Astrocyte (in vitro differentiated cells and primary cell): ENCODE results near the gene LRP1B. TPM values are rescaled to one million over a fixed set of nuclear protein-coding genes. Genes with fewer than 3 reads are reported as not detected.

Source experiments
- DNase-seq: peaks from one replicate; pipeline ENCODE4 v3.0.0-alpha.2; 2010; ENCODE audit warnings: low read depth
- FAIRE-seq: peaks from 2 replicates; lab custom pipeline; 2011; peaks lifted over from hg19 to GRCh38; lab: Jason Lieb, UNC
- H2AFZ ChIP-seq: 2 replicates; pipeline ENCODE4 v1.6.0; 2012; ENCODE audit warnings: low read depth, low read length, inconsistent platforms
- H3K27ac ChIP-seq: 2 replicates; pipeline ENCODE4 v1.5.1; 2011; ENCODE audit warnings: low read depth, low read length, inconsistent platforms
- H3K27me3 ChIP-seq: 2 replicates; pipeline ENCODE4 v1.6.0; 2011; ENCODE audit warnings: low read length, inconsistent platforms; ENCODE audit not compliant: insufficient read depth
- H3K36me3 ChIP-seq: 2 replicates; pipeline ENCODE4 v1.5.1; 2011; ENCODE audit warnings: low read length, inconsistent platforms; ENCODE audit not compliant: insufficient read depth
- H3K4me1 ChIP-seq: 2 replicates; pipeline ENCODE4 v1.5.1; 2011; ENCODE audit warnings: low read length, inconsistent platforms; ENCODE audit not compliant: insufficient read depth
- H3K4me2 ChIP-seq: 2 replicates; pipeline ENCODE4 v1.6.0; 2012; ENCODE audit warnings: low read length, inconsistent platforms
- H3K4me3 ChIP-seq: 2 replicates; pipeline ENCODE4 v1.5.1; 2011; ENCODE audit warnings: low read depth, mild to moderate bottlenecking, low read length, inconsistent platforms; ENCODE audit not compliant: insufficient read depth
- H3K79me2 ChIP-seq: 2 replicates; pipeline ENCODE4 v1.6.0; 2012; ENCODE audit warnings: mild to moderate bottlenecking, low read length, inconsistent platforms; ENCODE audit not compliant: insufficient read depth
- H3K9ac ChIP-seq: 2 replicates; pipeline ENCODE4 v1.6.0; 2012; ENCODE audit warnings: mild to moderate bottlenecking, low read length, inconsistent platforms
- H3K9me3 ChIP-seq: 2 replicates; pipeline ENCODE4 v1.5.1; 2012; ENCODE audit warnings: low read depth, mild to moderate bottlenecking, low read length, inconsistent platforms; ENCODE audit not compliant: insufficient read depth
- H4K20me1 ChIP-seq: 2 replicates; pipeline ENCODE4 v1.6.0; 2012; ENCODE audit warnings: low read length, inconsistent platforms; ENCODE audit not compliant: insufficient read depth
- H3K27ac Mint-ChIP-seq: one replicate; pipeline ENCODE4 v1.8.0; 2021; ENCODE audit warnings: mild to moderate bottlenecking, mixed read lengths; ENCODE audit not compliant: unreplicated experiment
- H3K27me3 Mint-ChIP-seq: one replicate; pipeline ENCODE4 v1.8.0; 2021; ENCODE audit warnings: low read depth, mixed read lengths; ENCODE audit not compliant: unreplicated experiment
- H3K36me3 Mint-ChIP-seq: one replicate; pipeline ENCODE4 v1.8.0; 2021; ENCODE audit warnings: low read depth, mixed read lengths; ENCODE audit not compliant: unreplicated experiment
- H3K4me1 Mint-ChIP-seq: one replicate; pipeline ENCODE4 v1.8.0; 2021; ENCODE audit warnings: low read depth, mixed read lengths; ENCODE audit not compliant: unreplicated experiment
- H3K4me3 Mint-ChIP-seq: one replicate; pipeline ENCODE4 v1.8.0; 2021; ENCODE audit warnings: mild to moderate bottlenecking, moderate library complexity, mixed read lengths; ENCODE audit not compliant: unreplicated experiment
- H3K9me3 Mint-ChIP-seq: one replicate; pipeline ENCODE4 v1.8.0; 2021; ENCODE audit warnings: mild to moderate bottlenecking, mixed read lengths; ENCODE audit not compliant: unreplicated experiment
- EZH2 ChIP-seq: IDR thresholded peaks from 2 replicates; pipeline ENCODE4 v1.6.1; 2012; ENCODE audit warnings: mild to moderate bottlenecking, low read length, inconsistent platforms; ENCODE audit not compliant: insufficient read depth
- total RNA-seq: library from RNA; stranded (reverse); gene quantifications from 2 replicates; pipeline ENCODE4 v1.2.1, GENCODE V29; 2021
- TF ChIP-seq, protein P1 (sequence below): IDR thresholded peaks from 2 replicates; pipeline ENCODE4 v1.5.1; 2011; ENCODE audit warnings: low read depth, mild to moderate bottlenecking, inconsistent platforms, low read length, moderate library complexity; ENCODE audit not compliant: insufficient read depth

Gene LRP1B
- total RNA-seq, 1 donor from 2014 or later = 1.5 TPM

DNA sequence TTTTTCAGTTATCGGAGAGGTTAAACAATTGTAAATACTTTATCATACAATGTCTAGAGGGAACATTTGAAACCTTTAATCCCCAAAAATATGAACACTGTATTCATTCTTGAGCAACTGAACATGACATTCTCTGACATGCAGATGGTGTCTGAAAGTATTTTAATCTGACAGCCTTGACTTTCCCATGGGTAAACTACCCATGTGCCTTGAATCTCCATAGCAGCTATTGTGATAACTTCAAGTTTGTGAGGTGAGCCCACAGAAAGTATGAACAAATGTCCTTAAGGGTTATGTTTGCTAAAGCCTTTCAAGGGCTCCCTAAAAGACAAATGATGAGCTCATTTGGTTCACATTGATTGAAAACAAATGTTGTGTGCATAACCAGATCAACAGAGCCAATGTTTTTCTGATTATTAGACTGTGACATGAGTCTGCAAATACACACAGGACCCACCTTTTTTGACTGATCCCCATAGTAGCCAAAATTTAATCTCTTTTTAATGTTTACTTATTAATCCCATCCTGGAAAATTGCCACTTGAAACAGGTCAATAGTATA lies 1326.0 kb downstream of the LRP1B start:
- no peaks in the 10 kb centered on the region for H3K4me1 Mint-ChIP-seq
- H3K36me3 ChIP-seq = no peaks in the 10 kb centered on the region
- no peak overlapping the region for H3K27ac ChIP-seq
- no peak overlapping the region for H2AFZ ChIP-seq
- H3K27ac Mint-ChIP-seq = no peak overlapping the region
- no peaks in the 10 kb centered on the region for H4K20me1 ChIP-seq
- no peak overlapping the region for H3K4me3 ChIP-seq
- no peaks in the 10 kb centered on the region for H3K27me3 ChIP-seq
- H3K4me1 ChIP-seq = no peaks in the 10 kb centered on the region
- no peak overlapping the region for H3K4me2 ChIP-seq
- no peak overlapping the region for H3K9ac ChIP-seq
- no peaks in the 10 kb centered on the region for H3K27me3 Mint-ChIP-seq
- TF ChIP-seq, protein P1, sequence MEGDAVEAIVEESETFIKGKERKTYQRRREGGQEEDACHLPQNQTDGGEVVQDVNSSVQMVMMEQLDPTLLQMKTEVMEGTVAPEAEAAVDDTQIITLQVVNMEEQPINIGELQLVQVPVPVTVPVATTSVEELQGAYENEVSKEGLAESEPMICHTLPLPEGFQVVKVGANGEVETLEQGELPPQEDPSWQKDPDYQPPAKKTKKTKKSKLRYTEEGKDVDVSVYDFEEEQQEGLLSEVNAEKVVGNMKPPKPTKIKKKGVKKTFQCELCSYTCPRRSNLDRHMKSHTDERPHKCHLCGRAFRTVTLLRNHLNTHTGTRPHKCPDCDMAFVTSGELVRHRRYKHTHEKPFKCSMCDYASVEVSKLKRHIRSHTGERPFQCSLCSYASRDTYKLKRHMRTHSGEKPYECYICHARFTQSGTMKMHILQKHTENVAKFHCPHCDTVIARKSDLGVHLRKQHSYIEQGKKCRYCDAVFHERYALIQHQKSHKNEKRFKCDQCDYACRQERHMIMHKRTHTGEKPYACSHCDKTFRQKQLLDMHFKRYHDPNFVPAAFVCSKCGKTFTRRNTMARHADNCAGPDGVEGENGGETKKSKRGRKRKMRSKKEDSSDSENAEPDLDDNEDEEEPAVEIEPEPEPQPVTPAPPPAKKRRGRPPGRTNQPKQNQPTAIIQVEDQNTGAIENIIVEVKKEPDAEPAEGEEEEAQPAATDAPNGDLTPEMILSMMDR = no peak
- TF ChIP-seq EZH2 = no peak
- no peak overlapping the region for H3K4me3 Mint-ChIP-seq
- no peak for DNase-seq
- H3K9me3 Mint-ChIP-seq = no peaks in the 10 kb centered on the region
- H3K9me3 ChIP-seq = no peaks in the 10 kb centered on the region
- FAIRE-seq = no peak
- H3K79me2 ChIP-seq = no peaks in the 10 kb centered on the region
- no peaks in the 10 kb centered on the region for H3K36me3 Mint-ChIP-seq

DNA sequence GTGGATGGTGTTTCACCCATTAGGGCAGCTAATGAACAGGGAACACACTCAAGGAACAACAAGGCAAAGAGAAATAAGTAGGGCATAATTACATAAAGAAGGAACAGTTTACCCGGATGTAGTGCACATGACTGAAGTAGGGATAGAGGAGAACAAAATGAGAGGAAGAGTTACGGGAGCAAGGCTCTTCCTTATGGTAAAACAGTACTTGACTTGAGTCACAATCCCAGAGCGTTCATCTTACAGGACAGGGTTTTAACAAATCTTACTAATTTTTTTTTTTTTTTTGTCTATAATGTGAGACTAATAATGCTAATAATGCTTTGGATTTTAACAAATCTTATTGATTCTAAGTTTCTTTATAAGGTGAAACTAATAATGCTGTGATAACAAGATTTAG lies 1329.5 kb downstream of the LRP1B start:
- Mint-ChIP-seq H3K9me3 (no peaks in the 10 kb centered on the region), H3K27me3 (no peaks in the 10 kb centered on the region), H3K4me1 (no peaks in the 10 kb centered on the region), H3K4me3 (no peak overlapping the region), H3K27ac (no peak overlapping the region), H3K36me3 (no peaks in the 10 kb centered on the region)
- Histone ChIP-seq H3K4me1 (no peaks in the 10 kb centered on the region), H3K79me2 (no peaks in the 10 kb centered on the region), H4K20me1 (no peaks in the 10 kb centered on the region), H3K27ac (no peak overlapping the region), H3K36me3 (no peaks in the 10 kb centered on the region), H2AFZ (no peak overlapping the region), H3K4me3 (no peak overlapping the region), H3K9ac (no peak overlapping the region), H3K27me3 (no peaks in the 10 kb centered on the region), H3K9me3 (no peaks in the 10 kb centered on the region), H3K4me2 (no peak overlapping the region)
- no peak for FAIRE-seq
- no peak for TF ChIP-seq EZH2
- TF ChIP-seq, protein P1 = no peak
- DNase-seq = no peak

DNA sequence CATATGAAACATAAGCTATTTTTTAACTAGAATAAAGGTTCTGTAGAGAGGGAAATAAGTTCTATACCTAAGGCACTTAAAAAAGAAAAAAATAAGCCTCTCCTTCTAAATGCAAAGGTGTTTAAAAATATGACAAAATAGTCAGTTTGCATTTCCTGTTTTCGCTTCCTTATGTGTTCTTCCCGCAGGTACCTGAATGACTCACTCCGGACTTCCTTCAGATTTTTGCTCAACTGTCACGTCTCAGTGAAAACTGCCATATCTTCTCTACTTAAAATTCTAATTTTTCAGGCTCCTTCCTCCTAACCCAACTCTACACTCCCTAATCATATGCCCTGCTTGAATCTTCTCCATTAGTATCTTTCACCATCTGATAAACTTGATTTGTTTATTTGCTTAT lies 1333.1 kb downstream of the LRP1B start:
- Mint-ChIP-seq H3K9me3 (no peaks in the 10 kb centered on the region), H3K27me3 (no peaks in the 10 kb centered on the region), H3K4me3 (no peak overlapping the region), H3K4me1 (no peaks in the 10 kb centered on the region), H3K36me3 (no peaks in the 10 kb centered on the region), H3K27ac (no peak overlapping the region)
- FAIRE-seq = no peak
- Histone ChIP-seq H3K9me3 (no peaks in the 10 kb centered on the region), H3K27ac (no peak overlapping the region), H3K9ac (no peak overlapping the region), H3K27me3 (no peaks in the 10 kb centered on the region), H3K4me3 (no peak overlapping the region), H3K4me2 (no peak overlapping the region), H2AFZ (no peak overlapping the region), H3K4me1 (no peaks in the 10 kb centered on the region), H4K20me1 (no peaks in the 10 kb centered on the region), H3K36me3 (no peaks in the 10 kb centered on the region), H3K79me2 (no peaks in the 10 kb centered on the region)
- TF ChIP-seq, protein P1 = no peak
- no peak for TF ChIP-seq EZH2
- no peak for DNase-seq
